ACHN (cell line): Measurements from ENCODE around the gene RBM18.

Experiments used
- DNase-seq: peaks from one replicate; pipeline ENCODE4 v3.0.0-alpha.2; 2015
- in situ Hi-C: cut with HindIII; loops from 2 replicates; pipeline ENCODE4 v1.10.0; 2017; ENCODE audit warnings: low sequenced_read_pairs, low pct_ligation_motif_present, low pct_unique_long_range_greater_than_20kb

RBM18 gene

GRCh38 chr9:122263699-122264349 is 816 bp downstream of the RBM18 start:
- in situ Hi-C loops = no loop called here
- DNase-seq = peak; percentile 30

- in situ Hi-C loops = no loop called here
Observed at GRCh38 chr9:122262073-122262472, 2.6 kb downstream of the RBM18 start.

DNA sequence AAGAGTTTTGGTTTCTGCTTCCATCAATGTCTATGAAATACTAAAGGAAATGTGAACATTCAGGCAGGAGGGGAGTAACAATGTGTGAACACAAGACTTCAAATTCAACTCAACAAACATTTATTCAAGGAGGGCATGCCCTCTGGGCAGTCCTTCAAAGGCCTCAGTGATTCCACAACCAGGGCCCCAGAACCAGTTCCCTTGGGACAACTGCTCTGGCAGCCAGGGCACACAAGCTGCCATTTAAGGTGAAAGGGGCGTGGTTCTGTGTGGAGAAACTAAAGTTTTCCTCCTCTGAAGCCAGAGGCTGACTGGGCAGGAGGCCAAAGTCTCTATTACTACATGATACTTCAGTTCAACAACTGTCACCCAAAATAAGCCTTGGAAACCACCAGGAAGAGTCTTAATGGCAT is 3.2 kb downstream of the RBM18 start:
- in situ Hi-C loops = no loop called here
- DNase-seq = peak; percentile 2

More at GRCh38 chr9:122262073-122262472, 2.6 kb downstream of the RBM18 start:
- DNase-seq = no peak

DNA sequence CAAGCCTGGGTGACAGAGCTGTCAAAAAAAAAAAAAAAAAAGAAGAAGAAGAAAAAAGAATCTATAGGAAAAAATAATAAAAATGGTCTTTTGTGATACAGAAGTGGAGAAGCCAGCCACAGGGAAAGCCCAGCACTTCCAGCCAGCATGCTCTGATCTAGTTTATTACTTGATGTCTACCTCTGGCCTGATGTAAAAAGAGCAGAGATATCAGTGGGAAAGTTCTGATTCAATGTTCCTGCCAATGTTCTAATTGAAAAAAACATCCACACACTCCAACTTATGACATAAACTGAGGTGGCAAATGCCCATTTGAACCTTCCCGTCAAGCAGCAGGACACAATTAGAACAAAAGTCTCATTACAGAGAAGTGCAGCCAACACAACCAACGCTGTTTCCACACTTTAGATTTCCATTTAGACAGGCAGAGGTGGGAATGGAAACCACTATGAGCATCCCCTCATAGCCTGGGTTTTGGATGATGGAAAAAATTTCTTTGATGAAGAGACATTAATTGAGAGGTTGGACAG is 5.7 kb downstream of the RBM18 start:
- no peak for DNase-seq
- in situ Hi-C loops = no loop called here

DNA sequence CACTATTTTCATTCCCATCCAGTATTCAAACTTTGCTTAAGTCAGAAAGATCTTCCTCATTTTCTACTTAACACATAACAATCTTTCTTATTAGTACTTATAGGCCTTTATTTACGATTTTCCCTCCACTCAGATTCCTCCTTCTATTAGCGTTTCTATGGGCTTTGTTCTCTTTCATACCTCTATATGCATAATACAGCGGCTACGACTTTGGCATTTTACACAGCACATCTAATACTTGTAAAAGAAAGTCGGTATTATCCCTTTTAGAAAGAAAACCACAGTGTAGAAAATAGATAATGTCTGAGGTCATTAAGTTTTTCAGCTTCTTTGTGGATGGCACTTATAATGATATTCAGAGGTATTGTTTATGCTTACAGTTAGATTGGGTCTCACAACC is 8.4 kb downstream of the RBM18 start:
- in situ Hi-C loops = no loop called here
- no peak for DNase-seq

GRCh38 chr9:122254761-122255160 is 9.9 kb downstream of the RBM18 start:
- DNase-seq = no peak
- in situ Hi-C loops = no loop called here

DNA sequence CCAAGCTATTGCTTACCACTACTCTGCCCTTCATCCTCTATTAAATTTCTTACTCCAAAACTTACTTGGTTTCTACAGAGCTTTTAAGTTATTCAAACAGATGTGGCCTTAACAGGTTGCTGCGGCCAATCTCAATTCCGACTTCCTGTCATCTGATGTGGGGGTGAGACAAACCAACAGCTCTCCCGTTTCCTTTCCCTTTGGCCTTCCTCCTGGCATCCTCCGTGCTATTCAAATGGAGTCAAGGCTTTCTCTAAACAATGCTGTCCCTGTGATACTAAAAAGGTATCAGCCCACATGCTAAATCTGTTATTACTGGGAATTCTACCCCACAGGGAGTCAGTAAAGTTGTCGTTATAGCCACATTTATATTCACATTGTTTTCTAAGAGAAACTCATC is 11.8 kb downstream of the RBM18 start:
- DNase-seq = no peak
- in situ Hi-C loops = no loop called here

- in situ Hi-C loops = no loop called here
- no peak for DNase-seq
Observed at GRCh38 chr9:122251351-122251750, 13.3 kb downstream of the RBM18 start.

GRCh38 chr9:122248448-122248865 is 16.2 kb downstream of the RBM18 start:
- DNase-seq = no peak
- in situ Hi-C loops = no loop called here

DNA sequence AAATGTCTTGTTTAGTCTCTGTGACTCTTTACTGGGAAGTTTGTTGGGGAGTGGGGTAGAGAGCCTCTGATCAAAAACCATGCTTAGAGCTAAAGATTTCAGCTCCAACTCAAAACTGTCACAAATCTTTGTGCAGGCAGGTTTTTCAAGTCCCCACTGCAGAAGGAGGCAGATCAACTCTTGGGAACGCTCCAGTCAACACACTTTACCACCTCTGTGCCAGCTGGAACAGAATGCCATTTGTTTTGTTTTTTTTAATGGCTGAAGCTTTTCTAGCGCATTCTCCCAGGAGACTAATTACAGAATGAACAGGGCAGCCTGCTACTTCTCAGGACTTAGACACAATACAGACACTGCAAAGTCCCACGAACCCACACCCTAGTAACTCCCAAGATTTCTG is 18.0 kb downstream of the RBM18 start:
- no peak for DNase-seq
- in situ Hi-C loops = no loop called here

GRCh38 chr9:122244349-122244748 is 20.3 kb downstream of the RBM18 start:
- in situ Hi-C loops = no loop called here
- DNase-seq = no peak

DNA sequence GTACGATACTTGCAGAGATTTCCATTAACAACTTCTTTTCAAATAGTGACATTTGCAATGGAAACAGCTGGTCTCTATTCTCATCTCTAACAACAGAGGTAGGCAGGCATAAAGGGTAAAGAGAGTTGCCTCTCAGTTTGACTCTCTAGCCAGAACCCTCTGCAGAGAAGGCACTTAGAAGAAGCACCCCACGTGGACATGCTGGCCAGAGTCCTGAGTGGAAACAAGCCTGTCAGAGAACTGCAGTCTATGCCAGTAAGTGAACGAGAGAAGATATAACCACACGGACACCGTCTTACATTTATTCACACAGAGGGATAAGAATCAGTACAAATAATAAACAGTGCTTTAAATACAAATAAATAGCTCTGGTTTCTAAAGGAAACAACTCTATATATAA is 24.9 kb downstream of the RBM18 start:
- in situ Hi-C loops = no loop called here
- no peak for DNase-seq

DNA sequence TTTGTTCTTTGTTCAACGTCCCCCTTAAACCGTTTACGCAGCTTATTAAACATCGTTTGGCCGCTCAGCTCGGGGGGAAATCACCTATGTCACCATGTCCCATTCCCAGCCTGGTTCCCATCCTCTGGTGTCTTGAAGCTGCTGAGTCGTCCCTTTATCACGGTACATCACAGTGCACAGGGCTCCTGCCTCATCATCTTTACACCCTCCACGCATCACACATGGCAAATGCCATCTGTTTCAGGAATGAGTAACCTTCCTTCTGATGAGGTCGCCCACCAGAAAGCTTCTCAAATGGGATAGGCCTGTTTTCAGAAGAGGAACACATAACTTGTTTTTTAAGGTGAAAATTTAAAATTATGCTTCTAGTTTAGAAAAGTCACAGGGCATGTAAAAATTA is 28.0 kb downstream of the RBM18 start:
- in situ Hi-C loops = no loop called here

DNA sequence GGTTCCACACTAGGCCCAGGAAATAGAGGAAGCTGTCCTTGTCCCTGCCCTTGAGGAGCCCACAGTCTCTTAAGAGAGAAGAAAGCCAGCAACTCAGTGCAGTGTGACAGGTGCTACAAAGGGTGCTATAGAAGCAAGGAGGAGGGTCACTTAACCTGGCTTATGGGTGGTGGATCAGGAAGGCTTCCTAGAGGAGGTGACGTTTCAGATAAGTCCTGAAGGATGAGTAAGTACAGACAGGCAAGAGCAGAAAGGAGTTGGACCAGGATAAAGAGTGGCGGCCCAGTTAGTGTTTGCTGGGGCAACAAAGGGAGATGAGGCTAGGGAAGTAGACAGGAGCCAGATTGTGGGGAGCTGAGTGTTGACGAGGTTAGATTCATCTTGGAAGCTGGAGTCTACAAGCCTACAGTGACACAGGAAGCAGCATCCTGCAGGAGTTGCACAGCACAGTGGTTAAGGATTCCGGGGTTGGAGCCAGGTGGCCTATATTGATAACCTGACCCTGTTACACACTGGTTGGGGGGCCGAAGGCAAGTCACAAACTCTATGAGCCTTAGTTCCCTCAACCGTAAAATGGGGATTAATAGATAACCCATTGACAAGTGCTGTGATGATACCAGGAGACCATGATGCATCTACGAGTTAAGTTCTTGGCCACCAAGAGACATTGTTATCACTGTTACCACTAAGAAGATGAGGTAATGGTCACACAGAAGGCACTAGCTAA is 30.5 kb downstream of the RBM18 start:
- no peak for DNase-seq
- in situ Hi-C loops = no loop called here

More for the DNA sequence above, 28.0 kb downstream of the RBM18 start:
- DNase-seq = no peak

- DNase-seq = no peak
- in situ Hi-C loops = no loop called here
Observed at GRCh38 chr9:122232796-122233306, 31.8 kb downstream of the RBM18 start.

GRCh38 chr9:122229485-122229837 is 35.2 kb downstream of the RBM18 start:
- in situ Hi-C loops = no loop called here
- DNase-seq = no peak

DNA sequence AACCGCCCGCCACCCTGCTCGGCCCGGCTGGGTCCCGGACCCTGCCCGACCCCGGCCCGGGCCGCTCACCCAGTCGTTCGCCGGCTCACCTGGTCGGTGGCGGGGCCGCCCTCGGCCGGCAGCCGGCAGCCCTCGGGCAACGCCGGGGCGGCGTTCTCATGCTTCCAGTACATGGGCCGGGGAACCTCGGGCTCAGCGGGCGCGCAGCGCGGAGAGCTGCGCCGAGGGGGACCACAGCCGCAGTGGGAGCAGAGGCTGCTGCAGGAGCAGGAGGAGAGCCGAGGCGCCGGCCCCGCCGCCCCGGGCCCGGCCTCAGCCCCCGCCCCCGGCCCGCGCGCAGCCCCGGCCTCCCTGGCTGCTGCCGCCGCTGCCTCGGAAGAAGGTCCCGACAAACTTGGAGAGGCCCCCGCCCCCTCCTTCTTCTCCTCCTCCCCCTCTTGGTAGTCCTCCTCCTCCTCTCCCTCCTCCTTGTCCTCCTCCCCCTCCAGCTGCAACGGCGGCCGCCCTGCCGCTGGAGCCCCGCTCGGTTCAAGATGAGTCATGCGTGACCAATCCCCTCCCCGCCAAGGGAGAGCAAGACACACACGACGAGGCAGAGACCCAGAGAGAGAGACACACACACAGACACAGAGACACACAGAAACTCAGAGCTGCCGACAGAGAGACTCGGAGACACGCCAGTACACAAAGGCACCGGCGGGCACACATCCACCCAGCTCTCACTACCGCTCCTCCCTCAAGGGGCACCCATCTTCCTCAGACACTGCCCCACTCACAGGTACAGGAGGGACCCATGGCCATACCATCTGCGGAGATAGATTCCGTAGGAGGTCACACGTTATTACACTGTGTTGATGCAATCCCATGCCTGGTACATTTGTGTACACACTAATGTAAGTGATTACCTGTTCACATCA is 35.8 kb downstream of the RBM18 start, which contains the start of gene LHX6:
Gene LHX6 (minus strand): TSS at position 390 of the 917 bp plus-strand sequence. CDS start 217 bp downstream, at position 173.
- in situ Hi-C loops = no loop called here
- DNase-seq = no peak

DNA sequence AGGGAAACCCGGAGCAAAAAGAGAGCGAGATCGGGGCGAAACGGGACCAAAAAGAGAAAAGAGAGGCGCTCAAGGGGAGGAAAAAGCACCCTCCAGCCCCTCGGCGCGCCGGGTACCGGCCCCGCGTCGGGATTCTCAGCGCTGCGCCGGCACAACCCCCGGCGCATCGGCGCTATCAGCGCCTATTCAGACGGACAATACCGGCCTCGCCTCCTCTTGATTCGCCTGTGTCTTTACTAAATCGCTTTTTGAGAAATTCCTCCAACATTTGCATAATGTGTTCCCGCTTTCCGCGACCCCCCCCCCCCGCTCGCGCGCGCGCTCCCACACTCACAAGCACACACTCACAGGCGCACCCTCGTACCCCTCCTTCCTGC is 36.5 kb downstream of the RBM18 start:
- in situ Hi-C loops = no loop called here
- DNase-seq = no peak

DNA sequence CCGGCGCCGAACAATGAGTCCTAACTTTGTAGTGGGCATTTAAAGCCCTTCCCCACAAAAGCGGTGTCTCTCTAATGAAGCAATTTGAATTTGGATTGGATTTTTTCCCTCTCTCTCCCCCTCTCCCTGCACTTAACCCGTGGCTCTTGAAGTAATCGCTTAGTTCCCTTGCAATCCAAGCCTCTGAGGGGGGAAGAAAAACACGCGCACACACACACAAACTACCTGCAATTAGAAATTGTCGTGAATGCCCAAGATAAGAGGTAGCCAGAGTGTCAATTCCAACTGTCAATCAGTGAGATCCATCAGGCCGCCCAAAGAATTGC is 37.1 kb downstream of the RBM18 start:
- in situ Hi-C loops = no loop called here
- no peak for DNase-seq
